ENCODE data around the gene NHS. TPM values are rescaled to one million over a fixed set of nuclear protein-coding genes. Genes with fewer than 3 reads are reported as not detected.

The NHS gene
- total and polyA plus RNA-seq, 4 experiments from 2014 or later = 0.09 to 0.67 TPM; not detected in 2

GRCh38 chrX:17553961-17554482 is 179.0 kb downstream of the NHS start:
- no peak overlapping the region for H3K27ac ChIP-seq (ENCODE audit: low read depth, low read length)
- no peaks in the 10 kb centered on the region for H3K9me3 Mint-ChIP-seq
- peaks cover 0 to 4% (median 0%) of the 10 kb centered on the region in 4 donors for H3K4me1 Mint-ChIP-seq
- H3K4me3 ChIP-seq (ENCODE audit: low read length in 2 of 2) = no peak overlapping the region
- no peak for DNase-seq
- H3K4me3 Mint-ChIP-seq = no peak overlapping the region
- H3K4me1 ChIP-seq (ENCODE audit: insufficient read depth, low read length) = no peaks in the 10 kb centered on the region
- H3K27me3 ChIP-seq (ENCODE audit: insufficient read depth, low read length) = no peaks in the 10 kb centered on the region
- no peaks in the 10 kb centered on the region for H3K36me3 ChIP-seq (ENCODE audit: insufficient read depth, low read length)
- H3K36me3 Mint-ChIP-seq = no peaks in the 10 kb centered on the region
- H3K27ac Mint-ChIP-seq = no peak overlapping the region
- no peaks in the 10 kb centered on the region for H3K9me3 ChIP-seq (ENCODE audit: control insufficient read depth in 1 of 2, low read length in 2 of 2)
- intact Hi-C loops (cut with micrococcal nuclease) = no loop called here
- peaks cover 0 to 1% of the 10 kb centered on the region in 2 donors for H3K27me3 Mint-ChIP-seq
- ChIA-PET CTCF (ENCODE audit: partially characterized antibody) (no interaction called here), POLR2A (ENCODE audit: partially characterized antibody) (no interaction called here)

GRCh38 chrX:17554914-17555313 is 179.9 kb downstream of the NHS start:
- H3K9me3 ChIP-seq (ENCODE audit: control insufficient read depth in 1 of 2, low read length in 2 of 2) = no peaks in the 10 kb centered on the region
- H3K4me3 Mint-ChIP-seq = no peak overlapping the region
- no peak for DNase-seq
- H3K36me3 Mint-ChIP-seq = no peaks in the 10 kb centered on the region
- H3K27me3 Mint-ChIP-seq = peaks cover 0 to 1% of the 10 kb centered on the region in 2 donors
- ChIA-PET CTCF (ENCODE audit: partially characterized antibody) (no interaction called here), POLR2A (ENCODE audit: partially characterized antibody) (no interaction called here)
- intact Hi-C loops (cut with micrococcal nuclease) = no loop called here
- H3K27ac Mint-ChIP-seq = no peak overlapping the region
- H3K36me3 ChIP-seq (ENCODE audit: insufficient read depth, low read length) = no peaks in the 10 kb centered on the region
- H3K9me3 Mint-ChIP-seq = no peaks in the 10 kb centered on the region
- no peaks in the 10 kb centered on the region for H3K27me3 ChIP-seq (ENCODE audit: insufficient read depth, low read length)
- no peaks in the 10 kb centered on the region for H3K4me1 ChIP-seq (ENCODE audit: insufficient read depth, low read length)
- H3K27ac ChIP-seq (ENCODE audit: low read depth, low read length) = no peak overlapping the region
- H3K4me3 ChIP-seq (ENCODE audit: low read length in 2 of 2) = no peak overlapping the region
- H3K4me1 Mint-ChIP-seq = no peaks in the 10 kb centered on the region

GRCh38 chrX:17555846-17556245 is 180.8 kb downstream of the NHS start:
- H3K4me1 ChIP-seq (ENCODE audit: insufficient read depth, low read length) = no peaks in the 10 kb centered on the region
- H3K27me3 Mint-ChIP-seq = peaks cover 0 to 1% of the 10 kb centered on the region in 2 donors
- no peak overlapping the region for H3K27ac ChIP-seq (ENCODE audit: low read depth, low read length)
- no peaks in the 10 kb centered on the region for H3K4me1 Mint-ChIP-seq
- POLR2A ChIA-PET (ENCODE audit: partially characterized antibody) = no interaction called here
- H3K9me3 Mint-ChIP-seq = no peaks in the 10 kb centered on the region
- H3K27me3 ChIP-seq (ENCODE audit: insufficient read depth, low read length) = no peaks in the 10 kb centered on the region
- CTCF ChIA-PET (ENCODE audit: partially characterized antibody) = no interaction called here
- no peaks in the 10 kb centered on the region for H3K36me3 Mint-ChIP-seq
- H3K4me3 ChIP-seq (ENCODE audit: low read length in 2 of 2) = no peak overlapping the region
- no peaks in the 10 kb centered on the region for H3K9me3 ChIP-seq (ENCODE audit: control insufficient read depth in 1 of 2, low read length in 2 of 2)
- H3K27ac Mint-ChIP-seq = no peak overlapping the region
- intact Hi-C loops (cut with micrococcal nuclease) = no loop called here
- H3K36me3 ChIP-seq (ENCODE audit: insufficient read depth, low read length) = no peaks in the 10 kb centered on the region
- DNase-seq = no peak
- H3K4me3 Mint-ChIP-seq = no peak overlapping the region

- DNase-seq = no peak
- Histone ChIP-seq H3K4me3 (ENCODE audit: low read length in 2 of 2) (no peak overlapping the region), H3K27me3 (ENCODE audit: insufficient read depth, low read length) (no peaks in the 10 kb centered on the region), H3K4me1 (ENCODE audit: insufficient read depth, low read length) (no peaks in the 10 kb centered on the region), H3K27ac (ENCODE audit: low read depth, low read length) (no peak overlapping the region), H3K9me3 (ENCODE audit: control insufficient read depth in 1 of 2, low read length in 2 of 2) (no peaks in the 10 kb centered on the region), H3K36me3 (ENCODE audit: insufficient read depth, low read length) (no peaks in the 10 kb centered on the region)
- POLR2A ChIA-PET (ENCODE audit: partially characterized antibody) = no interaction called here
- Mint-ChIP-seq H3K27me3 (peaks cover 0 to 3% of the 10 kb centered on the region in 2 donors), H3K9me3 (no peaks in the 10 kb centered on the region), H3K36me3 (no peaks in the 10 kb centered on the region), H3K4me3 (no peak overlapping the region), H3K27ac (no peak overlapping the region), H3K4me1 (peaks cover 0 to 5% (median 0%) of the 10 kb centered on the region in 4 donors)
- intact Hi-C loops (cut with micrococcal nuclease) = no loop called here
- CTCF ChIA-PET (ENCODE audit: partially characterized antibody) = no interaction called here
Observed at GRCh38 chrX:17559728-17560379, 184.9 kb downstream of the NHS start.

- intact Hi-C loops (cut with micrococcal nuclease) = no loop called here
- H3K27ac Mint-ChIP-seq = no peak overlapping the region
- POLR2A ChIA-PET (ENCODE audit: partially characterized antibody) = no interaction called here
- peaks cover 0 to 1% of the 10 kb centered on the region in 2 donors for H3K27me3 Mint-ChIP-seq
- no peak overlapping the region for H3K4me3 Mint-ChIP-seq
- H3K27me3 ChIP-seq (ENCODE audit: insufficient read depth, low read length) = no peaks in the 10 kb centered on the region
- no peaks in the 10 kb centered on the region for H3K36me3 Mint-ChIP-seq
- H3K9me3 Mint-ChIP-seq = no peaks in the 10 kb centered on the region
- H3K36me3 ChIP-seq (ENCODE audit: insufficient read depth, low read length) = no peaks in the 10 kb centered on the region
- H3K4me1 ChIP-seq (ENCODE audit: insufficient read depth, low read length) = no peaks in the 10 kb centered on the region
- no peak for DNase-seq
- CTCF ChIA-PET (ENCODE audit: partially characterized antibody) = no interaction called here
- no peaks in the 10 kb centered on the region for H3K9me3 ChIP-seq (ENCODE audit: control insufficient read depth in 1 of 2, low read length in 2 of 2)
- no peak overlapping the region for H3K27ac ChIP-seq (ENCODE audit: low read depth, low read length)
- no peak overlapping the region for H3K4me3 ChIP-seq (ENCODE audit: low read length in 2 of 2)
- H3K4me1 Mint-ChIP-seq = peaks cover 0 to 5% (median 0%) of the 10 kb centered on the region in 4 donors
Observed at GRCh38 chrX:17560385-17560784, 185.4 kb downstream of the NHS start.

- Histone ChIP-seq H3K4me1 (ENCODE audit: insufficient read depth, low read length) (no peaks in the 10 kb centered on the region), H3K27me3 (ENCODE audit: insufficient read depth, low read length) (no peaks in the 10 kb centered on the region), H3K9me3 (ENCODE audit: control insufficient read depth in 1 of 2, low read length in 2 of 2) (no peaks in the 10 kb centered on the region), H3K27ac (ENCODE audit: low read depth, low read length) (no peak overlapping the region), H3K4me3 (ENCODE audit: low read length in 2 of 2) (no peak overlapping the region), H3K36me3 (ENCODE audit: insufficient read depth, low read length) (no peaks in the 10 kb centered on the region)
- ChIA-PET CTCF (ENCODE audit: partially characterized antibody) (no interaction called here), POLR2A (ENCODE audit: partially characterized antibody) (no interaction called here)
- intact Hi-C loops (cut with micrococcal nuclease) = no loop called here
- H3K36me3 Mint-ChIP-seq = no peaks in the 10 kb centered on the region
- no peak overlapping the region for H3K27ac Mint-ChIP-seq
- peaks cover 0 to 1% of the 10 kb centered on the region in 2 donors for H3K27me3 Mint-ChIP-seq
- no peak overlapping the region for H3K4me3 Mint-ChIP-seq
- no peak for DNase-seq
- peaks cover 0 to 5% (median 0%) of the 10 kb centered on the region in 4 donors for H3K4me1 Mint-ChIP-seq
- H3K9me3 Mint-ChIP-seq = no peaks in the 10 kb centered on the region
Observed at GRCh38 chrX:17563076-17563475, 188.1 kb downstream of the NHS start.

GRCh38 chrX:17563515-17563914 is 188.5 kb downstream of the NHS start:
- intact Hi-C loops (cut with micrococcal nuclease) = no loop called here
- DNase-seq = no peak
- Histone ChIP-seq H3K4me3 (ENCODE audit: low read length in 2 of 2) (no peak overlapping the region), H3K9me3 (ENCODE audit: control insufficient read depth in 1 of 2, low read length in 2 of 2) (no peaks in the 10 kb centered on the region), H3K27ac (ENCODE audit: low read depth, low read length) (no peak overlapping the region), H3K27me3 (ENCODE audit: insufficient read depth, low read length) (no peaks in the 10 kb centered on the region), H3K4me1 (ENCODE audit: insufficient read depth, low read length) (no peaks in the 10 kb centered on the region), H3K36me3 (ENCODE audit: insufficient read depth, low read length) (no peaks in the 10 kb centered on the region)
- peaks cover 0 to under 1% (median 0%) of the 10 kb centered on the region in 8 donors for H3K9me3 Mint-ChIP-seq
- H3K27me3 Mint-ChIP-seq = peaks cover 0 to 1% of the 10 kb centered on the region in 2 donors
- ChIA-PET CTCF (ENCODE audit: partially characterized antibody) (no interaction called here), POLR2A (ENCODE audit: partially characterized antibody) (no interaction called here)
- H3K36me3 Mint-ChIP-seq = no peaks in the 10 kb centered on the region
- no peak overlapping the region for H3K27ac Mint-ChIP-seq
- no peak overlapping the region for H3K4me3 Mint-ChIP-seq
- H3K4me1 Mint-ChIP-seq = peaks cover 0 to 5% (median 0%) of the 10 kb centered on the region in 4 donors

All from CD4-positive, alpha-beta memory T cell (primary cell).